ENCODE data around the gene MAFG.

Gene MAFG

GRCh38 chr17:81907219-81908145, 20.1 kb downstream of the MAFG start:
- no peak for DNase-seq

- DNase-seq: no peak
Measured at GRCh38 chr17:81906476-81907218, 20.9 kb downstream of the MAFG start.

GRCh38 chr17:81905993-81906392, 21.5 kb downstream of the MAFG start:
- DNase-seq: no peak

- no peak for DNase-seq
Measured at GRCh38 chr17:81905424-81905875, 22.1 kb downstream of the MAFG start.

GRCh38 chr17:81904600-81905423, 22.7 kb downstream of the MAFG start:
- no peak for DNase-seq

GRCh38 chr17:81903896-81904599, 23.5 kb downstream of the MAFG start:
- DNase-seq: no peak

- no peak for DNase-seq
Measured at GRCh38 chr17:81903415-81903831, 24.1 kb downstream of the MAFG start.

GRCh38 chr17:81902653-81903414, 24.7 kb downstream of the MAFG start:
- no peak for DNase-seq

- no peak for DNase-seq
Measured at GRCh38 chr17:81902023-81902652, 25.4 kb downstream of the MAFG start, which contains the start of gene NPB. NPB (plus strand) TSS chr17:81902238; CDS start chr17:81902278, 40 bp downstream.

- DNase-seq: no peak
Measured at GRCh38 chr17:81901167-81902022, 26.1 kb downstream of the MAFG start.

- no peak for DNase-seq
Measured at GRCh38 chr17:81900181-81900820, 27.2 kb downstream of the MAFG start.

- DNase-seq: no peak
Measured at GRCh38 chr17:81899514-81900166, 27.9 kb downstream of the MAFG start.

- DNase-seq: no peak
Measured at GRCh38 chr17:81898885-81899284, 28.6 kb downstream of the MAFG start.

GRCh38 chr17:81898029-81898866, 29.3 kb downstream of the MAFG start:
- DNase-seq: no peak

GRCh38 chr17:81895400-81895799, 32.1 kb downstream of the MAFG start:
- DNase-seq: no peak

GRCh38 chr17:81891303-81891552, 36.3 kb downstream of the MAFG start:
- DNase-seq: no peak

GRCh38 chr17:81890447-81891302, 36.9 kb downstream of the MAFG start:
- no peak for DNase-seq
